GM18511 (cell line): ENCODE results near the gene MTOR.
A peak's percentile ranks its signal among the peaks of the same experiment; 100 is the strongest.
"Not testable (repeated sequence)": the region's sequence is repeated elsewhere in the genome, so short reads cannot be mapped to it uniquely, and the experiment has no call there.

Experiments used
- ATAC-seq: cut with Tn5 transposase; IDR thresholded peaks from one replicate; pipeline ENCODE4 v1.9.1; 2021; ENCODE audit warnings: mild to moderate bottlenecking, moderate library complexity; ENCODE audit not compliant: unreplicated experiment

The MTOR gene

GRCh38 chr1:11262171-11263049 is at the start of gene MTOR:
Gene MTOR, minus strand, starts transcription at chr1:11262551. Its CDS starts 3,142 bp downstream, at chr1:11259409.
- ATAC-seq: peak; percentile 99

GRCh38 chr1:11309385-11309784 is 47.0 kb upstream of the MTOR start:
- ATAC-seq: no peak

GRCh38 chr1:11308699-11309224 is 46.4 kb upstream of the MTOR start:
- no peak for ATAC-seq

- ATAC-seq: no peak
Observed at GRCh38 chr1:11307852-11308251, 45.5 kb upstream of the MTOR start.

GRCh38 chr1:11305516-11305915 is 43.2 kb upstream of the MTOR start:
- not testable (repeated sequence) for ATAC-seq

- ATAC-seq: no peak
Observed at GRCh38 chr1:11302366-11302765, 40.0 kb upstream of the MTOR start.

- ATAC-seq: no peak
Observed at GRCh38 chr1:11301601-11302000, 39.2 kb upstream of the MTOR start.

GRCh38 chr1:11299225-11299574 is 36.8 kb upstream of the MTOR start:
- ATAC-seq: no peak

GRCh38 chr1:11298390-11299224 is 36.3 kb upstream of the MTOR start:
- ATAC-seq: no peak

GRCh38 chr1:11297774-11298173 is 35.4 kb upstream of the MTOR start:
- not testable (repeated sequence) for ATAC-seq

- ATAC-seq: no peak
Observed at GRCh38 chr1:11295905-11296304, 33.6 kb upstream of the MTOR start.

GRCh38 chr1:11294951-11295350 is 32.6 kb upstream of the MTOR start:
- ATAC-seq: no peak

GRCh38 chr1:11293856-11294255 is 31.5 kb upstream of the MTOR start:
- ATAC-seq: no peak

GRCh38 chr1:11291049-11291448 is 28.7 kb upstream of the MTOR start:
- no peak for ATAC-seq

- ATAC-seq: no peak
Observed at GRCh38 chr1:11289064-11289463, 26.7 kb upstream of the MTOR start.

- no peak for ATAC-seq
Observed at GRCh38 chr1:11286735-11287410, 24.5 kb upstream of the MTOR start.

- no peak for ATAC-seq
Observed at GRCh38 chr1:11285883-11286734, 23.8 kb upstream of the MTOR start.

- ATAC-seq: no peak
Observed at GRCh38 chr1:11284784-11285183, 22.4 kb upstream of the MTOR start.

- ATAC-seq: no peak
Observed at GRCh38 chr1:11283151-11283550, 20.8 kb upstream of the MTOR start.
